DMS79 (cell line): ENCODE measurements around the gene CUBN.

Experiments
- DNase-seq: peaks from one replicate; lab custom pipeline; 2025; lab: John Stamatoyannopoulos, UW

CUBN gene

GRCh38 chr10:16950656-16951601 lies 178.7 kb downstream of the CUBN start:
- DNase-seq: no peak

- no peak for DNase-seq
Observed at GRCh38 chr10:16949816-16950215, 179.8 kb downstream of the CUBN start.

- no peak for DNase-seq
Observed at GRCh38 chr10:16948361-16948760, 181.2 kb downstream of the CUBN start.

- DNase-seq: no peak
Observed at GRCh38 chr10:16947069-16947468, 182.5 kb downstream of the CUBN start.

GRCh38 chr10:16945593-16945992 lies 184.0 kb downstream of the CUBN start:
- no peak for DNase-seq

- no peak for DNase-seq
Observed at GRCh38 chr10:16944986-16945385, 184.6 kb downstream of the CUBN start.

GRCh38 chr10:16944402-16944801 lies 185.2 kb downstream of the CUBN start:
- DNase-seq: no peak

- no peak for DNase-seq
Observed at GRCh38 chr10:16943295-16944285, 186.0 kb downstream of the CUBN start.

- no peak for DNase-seq
Observed at GRCh38 chr10:16942381-16943078, 187.1 kb downstream of the CUBN start.

- DNase-seq: no peak
Observed at GRCh38 chr10:16941870-16942269, 187.7 kb downstream of the CUBN start.

- no peak for DNase-seq
Observed at GRCh38 chr10:16941067-16941466, 188.5 kb downstream of the CUBN start.

GRCh38 chr10:16938952-16939351 lies 190.7 kb downstream of the CUBN start:
- DNase-seq: no peak

- DNase-seq: no peak
Observed at GRCh38 chr10:16934461-16934860, 195.2 kb downstream of the CUBN start.

GRCh38 chr10:16933783-16934182 lies 195.8 kb downstream of the CUBN start:
- no peak for DNase-seq

- DNase-seq: no peak
Observed at GRCh38 chr10:16931930-16932329, 197.7 kb downstream of the CUBN start.

GRCh38 chr10:16930540-16930939 lies 199.1 kb downstream of the CUBN start:
- no peak for DNase-seq

GRCh38 chr10:16929069-16929468 lies 200.5 kb downstream of the CUBN start:
- no peak for DNase-seq

- no peak for DNase-seq
Observed at GRCh38 chr10:16927546-16927945, 202.1 kb downstream of the CUBN start.

GRCh38 chr10:16923726-16924125 lies 205.9 kb downstream of the CUBN start:
- no peak for DNase-seq

- DNase-seq: no peak
Observed at GRCh38 chr10:16923309-16923708, 206.3 kb downstream of the CUBN start.

GRCh38 chr10:16919121-16919982 lies 210.3 kb downstream of the CUBN start:
- no peak for DNase-seq
